MM.1S (cell line): ENCODE data around the gene RAI1.
"Not testable (repeated sequence)": the region's sequence is repeated elsewhere in the genome, so short reads cannot be mapped to it uniquely, and the experiment has no call there.

ENCODE experiments used
- DNase-seq: peaks from one replicate; pipeline ENCODE4 v3.0.0-alpha.2; 2015
- H2AFZ ChIP-seq: fragments of 300-600 bp; sonication (generic); 2 replicates; pipeline ENCODE4 v1.6.0; 2016; ENCODE audit warnings: antibody characterized with exemption, low read length
- H3F3A ChIP-seq: fragments of 300-600 bp; sonication (generic); 2 replicates; pipeline ENCODE4 v1.6.1; 2016; ENCODE audit warnings: mild to moderate bottlenecking, antibody characterized with exemption, low read length, moderate library complexity, mixed read lengths; ENCODE audit not compliant: insufficient read depth
- H3K27ac ChIP-seq: fragments of 300-600 bp; sonication (generic); 2 replicates; pipeline ENCODE4 v1.5.1; 2016; ENCODE audit warnings: mild to moderate bottlenecking, low read length
- H3K27me3 ChIP-seq: fragments of 300-600 bp; sonication (generic); replicated peaks from 2 replicates; pipeline ENCODE4 v1.6.0; 2016; ENCODE audit warnings: low read length; ENCODE audit not compliant: insufficient read depth
- H3K36me3 ChIP-seq: fragments of 300-600 bp; sonication (generic); replicated peaks from 2 replicates; pipeline ENCODE4 v1.6.1; 2016; ENCODE audit warnings: mild to moderate bottlenecking, low read length, mixed read lengths; ENCODE audit not compliant: insufficient read depth
- H3K4me1 ChIP-seq: fragments of 300-600 bp; sonication (generic); 2 replicates; pipeline ENCODE4 v1.6.1; 2016; ENCODE audit warnings: low read length, mixed read lengths
- H3K4me2 ChIP-seq: fragments of 300-600 bp; sonication (generic); 2 replicates; pipeline ENCODE4 v1.6.0; 2016; ENCODE audit warnings: low read depth, low read length
- H3K4me3 ChIP-seq: fragments of 300-600 bp; sonication (generic); 2 replicates; pipeline ENCODE4 v1.5.1; 2016; ENCODE audit warnings: low read length, mixed read lengths
- H3K79me2 ChIP-seq: fragments of 300-600 bp; sonication (generic); 2 replicates; pipeline ENCODE4 v1.6.1; 2016; ENCODE audit warnings: mixed run types, low read length, mixed read lengths
- H3K9ac ChIP-seq: fragments of 300-600 bp; sonication (generic); 2 replicates; pipeline ENCODE4 v1.6.1; 2016; ENCODE audit warnings: low read length, mixed read lengths
- H3K9me2 ChIP-seq: fragments of 300-600 bp; sonication (generic); replicated peaks from 2 replicates; pipeline ENCODE4 v1.6.1; 2016; ENCODE audit warnings: mild to moderate bottlenecking, low read length, mixed read lengths; ENCODE audit not compliant: insufficient read depth
- H3K9me3 ChIP-seq: fragments of 300-600 bp; sonication (generic); replicated peaks from 2 replicates; pipeline ENCODE4 v1.6.1; 2016; ENCODE audit warnings: mild to moderate bottlenecking, low read length, mixed read lengths; ENCODE audit not compliant: insufficient read depth
- H4K20me1 ChIP-seq: fragments of 300-600 bp; sonication (generic); 2 replicates; pipeline ENCODE4 v1.6.1; 2016; ENCODE audit warnings: mild to moderate bottlenecking, low read length, moderate library complexity, mixed read lengths; ENCODE audit not compliant: insufficient read depth
- CTCF ChIP-seq: fragments of 300-600 bp; sonication (generic); IDR thresholded peaks from 2 replicates; pipeline ENCODE4 v1.5.1; 2016; ENCODE audit warnings: antibody characterized with exemption, low read length, mixed read lengths
- EZH2 ChIP-seq: fragments of 300-600 bp; sonication (generic); optimal IDR thresholded peaks from 2 replicates; pipeline ENCODE3; 2017; ENCODE audit warnings: low read depth, mild to moderate bottlenecking, antibody characterized with exemption, low read length, mixed read lengths
- EZH2phosphoT487 ChIP-seq: fragments of 300-600 bp; sonication (generic); IDR thresholded peaks from 2 replicates; pipeline ENCODE4 v1.6.1; 2018; ENCODE audit warnings: antibody characterized with exemption, low read length

Gene RAI1

GRCh38 chr17:17685775-17686291, 4.6 kb downstream of the RAI1 start:
- Histone ChIP-seq H3K4me2 (no peak overlapping the region), H3K4me3 (no peak overlapping the region), H3K27me3 (no peaks in the 10 kb centered on the region), H3K9me3 (no peaks in the 10 kb centered on the region), H3K9me2 (no peaks in the 10 kb centered on the region), H3F3A (peaks cover 2% of the 10 kb centered on the region), H4K20me1 (no peaks in the 10 kb centered on the region), H3K9ac (no peak overlapping the region), H3K4me1 (peaks cover 8% of the 10 kb centered on the region), H3K36me3 (no peaks in the 10 kb centered on the region), H2AFZ (no peak overlapping the region), H3K79me2 (peaks cover 88% of the 10 kb centered on the region), H3K27ac (no peak overlapping the region)
- DNase-seq = no peak
- TF ChIP-seq CTCF (no peak), EZH2phosphoT487 (no peak), EZH2 (no peak)

GRCh38 chr17:17689312-17689711, 8.1 kb downstream of the RAI1 start:
- Histone ChIP-seq H3K4me2 (no peak overlapping the region), H3K36me3 (no peaks in the 10 kb centered on the region), H2AFZ (no peak overlapping the region), H3K9me2 (no peaks in the 10 kb centered on the region), H4K20me1 (no peaks in the 10 kb centered on the region), H3K27ac (no peak overlapping the region), H3K27me3 (no peaks in the 10 kb centered on the region), H3K4me1 (peaks cover 25% of the 10 kb centered on the region), H3K4me3 (no peak overlapping the region), H3F3A (peaks cover 9% of the 10 kb centered on the region; the same call in 1 of the 2 replicates), H3K9me3 (no peaks in the 10 kb centered on the region), H3K79me2 (peaks cover 96% of the 10 kb centered on the region), H3K9ac (no peak overlapping the region)
- no peak for DNase-seq
- TF ChIP-seq CTCF = no peak
- no peak for TF ChIP-seq EZH2phosphoT487
- no peak for TF ChIP-seq EZH2

DNA sequence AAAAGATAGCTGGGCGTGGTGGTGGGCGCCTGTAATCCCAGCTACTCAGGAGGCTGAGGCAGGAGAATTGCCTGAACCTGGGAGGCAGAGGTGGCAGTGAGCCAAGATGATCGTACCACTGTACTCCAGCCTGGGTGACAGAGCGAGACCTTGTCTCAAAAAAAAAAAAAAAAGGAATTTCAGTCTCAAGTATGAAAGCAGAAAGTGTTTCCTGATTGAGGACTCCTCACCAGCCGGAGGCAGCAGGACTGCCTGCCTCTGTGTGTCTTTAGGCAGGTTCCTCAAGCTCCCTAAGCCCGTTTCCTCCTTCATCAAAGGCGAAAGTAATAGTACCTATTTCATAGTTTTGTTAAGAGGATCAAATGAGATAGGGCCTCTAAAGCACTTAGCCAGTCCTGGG, 9.0 kb downstream of the RAI1 start:
- not testable (repeated sequence) for H3K4me2 ChIP-seq, H3K27ac ChIP-seq, H3F3A ChIP-seq, H3K36me3 ChIP-seq, H3K9ac ChIP-seq, H2AFZ ChIP-seq, H3K27me3 ChIP-seq, H3K9me3 ChIP-seq, H3K4me3 ChIP-seq, H3K9me2 ChIP-seq, H4K20me1 ChIP-seq, DNase-seq
- Histone ChIP-seq H3K4me1 (peaks cover 25% of the 10 kb centered on the region), H3K79me2 (peaks cover 93% of the 10 kb centered on the region)

DNA sequence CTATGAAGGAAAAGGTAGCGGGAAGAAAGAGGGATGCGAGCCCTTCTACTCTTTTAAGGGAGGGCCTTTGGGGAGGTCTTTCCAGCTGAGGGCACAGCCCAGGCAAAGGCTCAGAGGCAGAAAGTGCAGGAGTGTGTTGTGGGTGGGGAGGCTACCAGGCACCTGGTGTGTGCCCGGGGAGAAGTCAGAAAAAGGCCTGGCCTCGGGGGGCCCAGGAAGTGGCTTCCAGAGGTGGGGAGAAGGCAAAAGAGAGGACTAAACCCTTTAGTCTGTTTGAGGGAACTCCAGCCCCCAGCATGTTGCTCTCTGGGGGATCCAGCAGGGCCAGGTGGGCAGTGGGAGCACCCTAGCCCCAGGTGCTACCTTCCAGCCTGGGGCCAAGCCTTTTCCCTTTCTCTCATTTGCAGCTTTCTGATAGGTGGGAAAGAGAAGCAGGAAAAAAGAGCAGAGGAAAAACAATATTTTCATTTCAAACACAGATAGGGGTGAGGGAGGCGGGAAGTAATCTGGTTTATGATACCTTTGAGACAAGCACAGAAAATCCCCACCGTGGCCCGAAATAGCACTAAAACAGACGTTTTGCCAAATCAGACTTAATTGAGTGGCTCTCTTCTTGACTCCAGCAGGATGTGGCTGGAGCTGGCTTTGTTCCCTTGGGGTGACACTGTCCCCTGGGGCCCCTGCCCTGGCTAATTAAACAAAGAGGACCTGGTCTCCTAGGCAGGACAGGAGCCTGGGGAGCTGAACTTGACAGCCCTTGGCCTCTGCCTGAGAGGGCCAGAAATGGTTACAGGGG, 10.4 kb downstream of the RAI1 start:
- peak overlapping the region; percentile 38; the same call in 1 of the 2 replicates for H3K27ac ChIP-seq
- H3K79me2 ChIP-seq = peaks cover 94% of the 10 kb centered on the region
- H3K4me2 ChIP-seq = peak overlapping the region; percentile 19; the same call in 1 of the 2 replicates
- H3K4me1 ChIP-seq = peaks cover 25% of the 10 kb centered on the region
- no peaks in the 10 kb centered on the region for H3K9me2 ChIP-seq
- TF ChIP-seq CTCF (no peak), EZH2 (no peak)
- no peak overlapping the region for H2AFZ ChIP-seq
- no peaks in the 10 kb centered on the region for H4K20me1 ChIP-seq
- H3K4me3 ChIP-seq = no peak overlapping the region
- peaks cover 9% of the 10 kb centered on the region; the same call in 1 of the 2 replicates for H3F3A ChIP-seq
- no peaks in the 10 kb centered on the region for H3K36me3 ChIP-seq
- H3K9me3 ChIP-seq = no peaks in the 10 kb centered on the region
- no peaks in the 10 kb centered on the region for H3K27me3 ChIP-seq
- no peak overlapping the region for H3K9ac ChIP-seq
- DNase-seq = no peak
